ENCODE data around the gene SEMG1.
A peak's percentile ranks its signal among the peaks of the same experiment; 100 is the strongest.

SEMG1 gene

GRCh38 chr20:45247865-45248264, 41.0 kb downstream of the SEMG1 start:
- Histone ChIP-seq H3K36me3 (ENCODE audit: insufficient read depth) (no peaks in the 10 kb centered on the region), H3K4me2 (no peak overlapping the region), H2AFZ (ENCODE audit: low read depth) (no peak overlapping the region), H3K4me3 (IDR thresholded peaks at IDR 0.05; ENCODE audit: insufficient read depth, low read depth, low read length) (no peak overlapping the region), H3K9ac (no peak overlapping the region), H3K27me3 (ENCODE audit: insufficient read depth, low read depth) (no peaks in the 10 kb centered on the region), H4K20me1 (ENCODE audit: insufficient read depth) (no peaks in the 10 kb centered on the region), H3K79me2 (ENCODE audit: insufficient read depth, low read depth) (no peaks in the 10 kb centered on the region), H3K27ac (no peak overlapping the region), H3K4me1 (ENCODE audit: low read depth, poor library complexity, severe bottlenecking) (no peaks in the 10 kb centered on the region)
- TF ChIP-seq CTCF (conservative IDR thresholded peaks at IDR 0.05; ENCODE audit: low read depth, low read length): no peak

- no peak for TF ChIP-seq CTCF (conservative IDR thresholded peaks at IDR 0.05; ENCODE audit: low read depth, low read length)
- no peaks in the 10 kb centered on the region for H3K27me3 ChIP-seq (ENCODE audit: insufficient read depth, low read depth)
- no peaks in the 10 kb centered on the region for H4K20me1 ChIP-seq (ENCODE audit: insufficient read depth)
- no peak overlapping the region for H2AFZ ChIP-seq (ENCODE audit: low read depth)
- H3K4me1 ChIP-seq (ENCODE audit: low read depth, poor library complexity, severe bottlenecking): peaks cover 6% of the 10 kb centered on the region
- H3K9ac ChIP-seq: no peak overlapping the region
- no peak overlapping the region for H3K4me3 ChIP-seq (IDR thresholded peaks at IDR 0.05; ENCODE audit: insufficient read depth, low read depth, low read length)
- H3K79me2 ChIP-seq (ENCODE audit: insufficient read depth, low read depth): no peaks in the 10 kb centered on the region
- H3K4me2 ChIP-seq: no peak overlapping the region
- no peaks in the 10 kb centered on the region for H3K36me3 ChIP-seq (ENCODE audit: insufficient read depth)
- no peak overlapping the region for H3K27ac ChIP-seq
These were observed 41.8 kb downstream of the SEMG1 start for GRCh38 chr20:45248609-45249008.

GRCh38 chr20:45251884-45252560, 45.2 kb downstream of the SEMG1 start:
- Histone ChIP-seq H2AFZ (ENCODE audit: low read depth) (no peak overlapping the region), H3K27ac (no peak overlapping the region), H3K4me3 (IDR thresholded peaks at IDR 0.05; ENCODE audit: insufficient read depth, low read depth, low read length) (no peak overlapping the region), H3K9ac (no peak overlapping the region), H3K4me2 (no peak overlapping the region), H3K27me3 (ENCODE audit: insufficient read depth, low read depth) (no peaks in the 10 kb centered on the region), H3K4me1 (ENCODE audit: low read depth, poor library complexity, severe bottlenecking) (peaks cover 40% of the 10 kb centered on the region), H3K79me2 (ENCODE audit: insufficient read depth, low read depth) (no peaks in the 10 kb centered on the region), H3K36me3 (ENCODE audit: insufficient read depth) (no peaks in the 10 kb centered on the region), H4K20me1 (ENCODE audit: insufficient read depth) (no peaks in the 10 kb centered on the region)
- no peak for TF ChIP-seq CTCF (conservative IDR thresholded peaks at IDR 0.05; ENCODE audit: low read depth, low read length)

GRCh38 chr20:45253261-45253660, 46.4 kb downstream of the SEMG1 start:
- no peaks in the 10 kb centered on the region for H4K20me1 ChIP-seq (ENCODE audit: insufficient read depth)
- no peak overlapping the region for H3K9ac ChIP-seq
- H3K4me2 ChIP-seq: peak overlapping the region; percentile 77; the same call in 1 of the 2 replicates
- H3K4me1 ChIP-seq (ENCODE audit: low read depth, poor library complexity, severe bottlenecking): peaks cover 40% of the 10 kb centered on the region
- no peak overlapping the region for H3K4me3 ChIP-seq (IDR thresholded peaks at IDR 0.05; ENCODE audit: insufficient read depth, low read depth, low read length)
- H3K27ac ChIP-seq: no peak overlapping the region
- H3K36me3 ChIP-seq (ENCODE audit: insufficient read depth): no peaks in the 10 kb centered on the region
- H3K27me3 ChIP-seq (ENCODE audit: insufficient read depth, low read depth): no peaks in the 10 kb centered on the region
- no peak for TF ChIP-seq CTCF (conservative IDR thresholded peaks at IDR 0.05; ENCODE audit: low read depth, low read length)
- H2AFZ ChIP-seq (ENCODE audit: low read depth): no peak overlapping the region
- no peaks in the 10 kb centered on the region for H3K79me2 ChIP-seq (ENCODE audit: insufficient read depth, low read depth)

All from KMS-11 (cell line).